Activated CD8-positive, alpha-beta memory T cell treated with anti-CD3 and anti-CD28 coated beads, Interleukin-2, amount 10 ng/mL, durations not matched to agents 7 days and 5 days (primary cell): ENCODE measurements around the gene LRP10. TPM values are rescaled to one million over a fixed set of nuclear protein-coding genes. Genes with fewer than 3 reads are reported as not detected.

Experiments used
- ATAC-seq: fragments of 150-1000 bp; cut with Tn5 transposase; one replicate; pipeline ENCODE4 v1.10.0; 2021; ENCODE audit warnings: moderate library complexity
- CTCF ChIA-PET: fragments of 350-600 bp; sonication (Branson Sonifier 250); formaldehyde crosslinking; loops from one replicate; lab custom pipeline; 2021; ENCODE audit warnings: antibody characterized with exemption; lab: Charles Lee
- DNase-seq: peaks from one replicate; pipeline ENCODE4 v3.0.0-alpha.2; 2020
- H3K27ac Mint-ChIP-seq: one replicate; pipeline ENCODE4 v1.8.0; 2021; ENCODE audit warnings: mild to moderate bottlenecking, mixed read lengths
- H3K27me3 Mint-ChIP-seq: one replicate; pipeline ENCODE4 v1.8.0; 2021; ENCODE audit warnings: mixed read lengths
- H3K36me3 Mint-ChIP-seq: one replicate; pipeline ENCODE4 v1.8.0; 2021; ENCODE audit warnings: mild to moderate bottlenecking, mixed read lengths
- H3K4me1 Mint-ChIP-seq: one replicate; pipeline ENCODE4 v1.8.0; 2021; ENCODE audit warnings: mixed read lengths
- H3K4me3 Mint-ChIP-seq: one replicate; pipeline ENCODE4 v1.8.0; 2021; ENCODE audit warnings: mild to moderate bottlenecking, moderate library complexity, mixed read lengths
- H3K9me3 Mint-ChIP-seq: one replicate; pipeline ENCODE4 v1.8.0; 2022; ENCODE audit warnings: low read depth, mixed read lengths
- total RNA-seq, 2 experiments: library from RNA; stranded (reverse); gene quantifications; one replicate each; pipeline ENCODE4 v1.2.3, GENCODE V29; 2021

The LRP10 gene
- total RNA-seq, 2 experiments from 2014 or later = 59.0 to 60.1 TPM

GRCh38 chr14:22923746-22924145, 52.2 kb downstream of the LRP10 start:
- peaks cover 37% of the 10 kb centered on the region for H3K4me1 Mint-ChIP-seq
- DNase-seq (no peak), ATAC-seq (no peak)
- CTCF ChIA-PET = no interaction called here
- H3K27ac Mint-ChIP-seq = no peak overlapping the region
- H3K27me3 Mint-ChIP-seq = no peaks in the 10 kb centered on the region
- H3K36me3 Mint-ChIP-seq = peaks cover 46% of the 10 kb centered on the region
- no peaks in the 10 kb centered on the region for H3K9me3 Mint-ChIP-seq
- no peak overlapping the region for H3K4me3 Mint-ChIP-seq

GRCh38 chr14:22925513-22925912, 54.0 kb downstream of the LRP10 start:
- peaks cover 43% of the 10 kb centered on the region for H3K36me3 Mint-ChIP-seq
- no peaks in the 10 kb centered on the region for H3K9me3 Mint-ChIP-seq

GRCh38 chr14:22926316-22926715, 54.8 kb downstream of the LRP10 start:
- peaks cover 37% of the 10 kb centered on the region for H3K36me3 Mint-ChIP-seq
- peaks cover 27% of the 10 kb centered on the region for H3K4me1 Mint-ChIP-seq
- no peak overlapping the region for H3K4me3 Mint-ChIP-seq
- CTCF ChIA-PET = interaction anchor here (6.4 kb wide), 1 partner anchor 7 kb away, joined by 58 read pairs; the partner anchor contains the start of gene RBM23
- no peak for ATAC-seq
- DNase-seq = no peak
- H3K9me3 Mint-ChIP-seq = no peaks in the 10 kb centered on the region
- no peaks in the 10 kb centered on the region for H3K27me3 Mint-ChIP-seq
- H3K27ac Mint-ChIP-seq = peak overlapping the region; percentile 16

More at GRCh38 chr14:22925513-22925912, 54.0 kb downstream of the LRP10 start:
- no peak overlapping the region for H3K27ac Mint-ChIP-seq
- CTCF ChIA-PET = no interaction called here
- H3K4me1 Mint-ChIP-seq = peaks cover 27% of the 10 kb centered on the region
- no peak for DNase-seq
- ATAC-seq = no peak
- H3K27me3 Mint-ChIP-seq = no peaks in the 10 kb centered on the region
- no peak overlapping the region for H3K4me3 Mint-ChIP-seq

GRCh38 chr14:22928237-22929103, 56.9 kb downstream of the LRP10 start:
- Mint-ChIP-seq H3K9me3 (no peaks in the 10 kb centered on the region), H3K4me1 (peaks cover 32% of the 10 kb centered on the region), H3K36me3 (peaks cover 31% of the 10 kb centered on the region), H3K27me3 (no peaks in the 10 kb centered on the region), H3K4me3 (no peak overlapping the region), H3K27ac (no peak overlapping the region)
- DNase-seq (no peak), ATAC-seq (no peak)
- CTCF ChIA-PET = interaction anchor here (1.0 to 6.4 kb wide), 29 partner anchors 9 to 370 kb away, joined by 3 to 58 read pairs (median 6); partner anchors contain the start of genes ACIN1, AJUBA, C14orf119 and CDH24

- Mint-ChIP-seq H3K36me3 (peaks cover 24% of the 10 kb centered on the region), H3K27ac (no peak within 1 kb of the TSS), H3K27me3 (no peaks in the 10 kb centered on the region), H3K9me3 (no peaks in the 10 kb centered on the region), H3K4me1 (peaks cover 32% of the 10 kb centered on the region), H3K4me3 (no peak within 1 kb of the TSS)
- DNase-seq (peak; percentile 98), ATAC-seq (peak; percentile 97)
- CTCF ChIA-PET = interaction anchor here (0.6 to 6.4 kb wide), 41 partner anchors 10 to 374 kb away, joined by 3 to 58 read pairs (median 5); partner anchors contain the start of genes ACIN1, AJUBA, C14orf119 and CDH24
Measured at GRCh38 chr14:22929104-22929960, 57.8 kb downstream of the LRP10 start, which contains the start of gene PRMT5. TSS of gene PRMT5 (minus strand) at chr14:22929376. CDS start at chr14:22929361, 15 bp downstream.

- Mint-ChIP-seq H3K4me1 (peaks cover 32% of the 10 kb centered on the region), H3K9me3 (no peaks in the 10 kb centered on the region), H3K27me3 (no peaks in the 10 kb centered on the region), H3K27ac (no peak overlapping the region), H3K4me3 (no peak overlapping the region), H3K36me3 (peaks cover 18% of the 10 kb centered on the region)
- DNase-seq = no peak
- CTCF ChIA-PET = interaction anchor here (0.6 to 6.4 kb wide), 42 partner anchors 9 to 374 kb away, joined by 3 to 58 read pairs (median 5); partner anchors contain the start of genes ACIN1, AJUBA, C14orf119 and CDH24
- no peak for ATAC-seq
Measured at GRCh38 chr14:22929961-22930364, 58.4 kb downstream of the LRP10 start.

Other genes with a start within 250 kb of the LRP10 start
- gene OR6J1, start 227.4 kb upstream of the LRP10 start, total RNA-seq = not detected
- 100 to 1,000 TPM; 106 to 133 TPM for gene OXA1L, start 105.1 kb upstream of the LRP10 start, total RNA-seq
- under 1 TPM; 0.16 to 0.58 TPM for gene SLC7A7, start 56.3 kb upstream of the LRP10 start, total RNA-seq
- gene MRPL52, start 41.9 kb upstream of the LRP10 start, total RNA-seq = 100 to 1,000 TPM; 107 to 147 TPM
- gene MMP14, start 35.2 kb upstream of the LRP10 start, total RNA-seq = 1 to 10 TPM; 1.3 to 2.5 TPM
- gene REM2, start 11.5 kb downstream of the LRP10 start, total RNA-seq = under 1 TPM; 0.26 to 0.93 TPM
- 10 to 100 TPM; 82.9 to 96.7 TPM for gene RBM23, start 47.4 kb downstream of the LRP10 start, total RNA-seq
- gene PRMT5, start 57.6 kb downstream of the LRP10 start, total RNA-seq = 10 to 100 TPM; 49.2 to 84.0 TPM
- 10 to 100 TPM; 57.0 to 77.9 TPM for gene HAUS4, start 85.3 kb downstream of the LRP10 start, total RNA-seq
- 1 to 10 TPM in 1 of 2 experiments, under 1 TPM in 1; 0.41 to 1.2 TPM for gene AJUBA, start 110.8 kb downstream of the LRP10 start, total RNA-seq
- 10 to 100 TPM in 1 of 2 experiments, 1 to 10 TPM in 1; 9.0 to 12.6 TPM for gene C14orf93, start 138.4 kb downstream of the LRP10 start, total RNA-seq
- gene PSMB5, start 163.2 kb downstream of the LRP10 start, total RNA-seq = 10 to 100 TPM; 66.7 to 95.3 TPM
- not detected for gene PSMB11, start 170.5 kb downstream of the LRP10 start, total RNA-seq
- gene CDH24, start 185.8 kb downstream of the LRP10 start, total RNA-seq = 1 to 10 TPM; 2.4 to 2.5 TPM
- 100 to 1,000 TPM; 172 to 204 TPM for gene ACIN1, start 223.4 kb downstream of the LRP10 start, total RNA-seq
- 10 to 100 TPM; 44.6 to 53.2 TPM for gene C14orf119, start 223.8 kb downstream of the LRP10 start, total RNA-seq
- not detected for gene CIROP, start 233.2 kb downstream of the LRP10 start, total RNA-seq
- under 1 TPM in 1 of 2 experiments, not detected in 1; 0.79 TPM for gene CEBPE, start 247.5 kb downstream of the LRP10 start, total RNA-seq